ENCODE data around the gene VEPH1. TPM values are rescaled to one million over a fixed set of nuclear protein-coding genes. Genes with fewer than 3 reads are reported as not detected.

The VEPH1 gene
- total RNA-seq, 5 donors from 2014 or later (not counting 1 experiment from before 2014, with no cell fraction given), result 0.33 to 0.67 (median 0.35) TPM; not detected in 2

DNA sequence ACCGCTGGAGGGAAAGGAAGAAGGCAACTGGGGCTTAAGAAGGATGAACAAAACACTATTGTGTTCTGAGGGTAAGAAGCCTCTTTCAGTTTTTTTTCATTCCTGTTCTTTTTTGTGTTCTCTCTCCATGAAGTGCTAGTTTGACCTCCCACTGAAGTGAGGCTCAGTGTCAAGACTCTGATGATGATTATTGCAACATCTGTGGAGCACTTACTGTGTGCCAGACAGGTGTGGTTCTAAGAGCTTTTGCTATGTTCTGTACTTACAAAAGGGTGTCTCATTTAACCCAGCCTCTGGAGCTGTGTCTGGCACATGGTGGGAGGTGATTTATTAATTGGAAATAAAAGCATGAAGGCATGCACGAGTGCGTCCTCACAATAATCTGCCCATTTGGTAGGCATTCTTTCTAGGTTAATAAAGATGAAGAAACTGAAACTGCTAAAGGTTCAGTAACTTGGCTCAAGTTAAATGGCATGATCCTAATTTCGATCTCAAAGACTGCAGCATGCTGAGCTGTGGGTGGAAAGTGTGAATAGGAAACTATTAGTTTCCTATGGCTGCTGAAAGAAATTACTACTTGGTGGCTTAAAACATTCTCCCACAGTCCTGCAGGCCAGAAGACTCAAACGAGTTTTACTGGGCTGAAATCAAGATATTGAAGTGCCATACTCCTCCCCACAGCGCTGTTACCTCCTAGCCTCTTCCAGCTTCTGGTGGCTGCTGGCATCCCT lies 38.5 kb upstream of the VEPH1 start:
- Mint-ChIP-seq H3K4me1 (peaks cover 0 to 2% (median 0%) of the 10 kb centered on the region in 3 donors), H3K27ac (no peak overlapping the region), H3K36me3 (no peaks in the 10 kb centered on the region), H3K9me3 (peaks cover 0 to 4% (median 3%) of the 10 kb centered on the region in 3 donors), H3K4me3 (no peak overlapping the region), H3K27me3 (peaks cover 28 to 36% of the 10 kb centered on the region in 2 donors)
- H3K4me1 ChIP-seq (ENCODE audit: control insufficient read depth in 1 of 2, extremely low read depth in 1 of 2, insufficient read depth in 2 of 2, low read length in 2 of 2), result no peaks in the 10 kb centered on the region
- WGBS (ENCODE audit: insufficient coverage), result 84% methylated on average over 3 of the region's 6 CpGs
- no peak overlapping the region for H3K27ac ChIP-seq (ENCODE audit: low read length)
- peaks cover 0 to 17% of the 10 kb centered on the region in 2 experiments for H3K27me3 ChIP-seq (replicated peaks in 1 of 2; ENCODE audit: control insufficient read depth in 2 of 2, extremely low read depth in 1 of 2, insufficient read depth in 2 of 2, low read length in 1 of 2)
- DNase-seq, result no peak
- no peaks in the 10 kb centered on the region for H3K9me3 ChIP-seq
- no peak for ATAC-seq (replicated peaks in 1 of 4)
- no peaks in the 10 kb centered on the region for H3K36me3 ChIP-seq (ENCODE audit: control insufficient read depth in 2 of 2, extremely low read depth in 1 of 2, insufficient read depth in 1 of 2, low read length in 1 of 2)
- ChIA-PET CTCF (no interaction called here), POLR2A (interaction anchor here in 1 of 2 donors (0.6 kb wide), 1 partner anchor 1305 kb away, joined by 4 read pairs; no protein-coding TSS in a partner anchor)
- no peak overlapping the region for H3K4me3 ChIP-seq (ENCODE audit: control insufficient read depth in 1 of 2, extremely low read depth in 1 of 2, low read length in 1 of 2)

DNA sequence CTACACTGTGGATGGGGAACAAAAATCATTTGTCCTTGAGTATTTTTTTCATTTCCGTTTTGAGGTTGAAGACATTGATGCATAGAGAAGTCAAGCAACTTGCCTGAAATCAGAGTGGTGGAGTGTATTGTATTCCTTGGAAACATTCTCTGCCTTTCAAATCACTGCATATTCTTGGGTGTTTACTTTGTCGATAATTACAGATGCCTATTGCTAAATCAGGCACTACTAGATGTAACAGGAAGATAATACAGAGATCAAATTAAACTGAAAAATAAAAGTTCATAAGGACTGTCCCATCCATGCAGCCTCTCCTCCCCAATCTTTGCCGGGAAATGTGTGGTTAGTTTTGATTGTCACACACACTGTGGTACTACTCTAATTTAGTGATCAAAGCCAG lies 37.4 kb upstream of the VEPH1 start:
- Mint-ChIP-seq H3K27ac (no peak overlapping the region), H3K36me3 (no peaks in the 10 kb centered on the region), H3K9me3 (peaks cover 0 to 4% (median 3%) of the 10 kb centered on the region in 3 donors), H3K27me3 (peaks cover 25 to 36% of the 10 kb centered on the region in 2 donors), H3K4me1 (peaks cover 0 to 2% (median 0%) of the 10 kb centered on the region in 3 donors), H3K4me3 (no peak overlapping the region)
- Histone ChIP-seq H3K27me3 (replicated peaks in 1 of 2; ENCODE audit: control insufficient read depth in 2 of 2, extremely low read depth in 1 of 2, insufficient read depth in 2 of 2, low read length in 1 of 2) (peaks cover 0 to 17% of the 10 kb centered on the region in 2 experiments), H3K9me3 (no peaks in the 10 kb centered on the region), H3K4me1 (ENCODE audit: control insufficient read depth in 1 of 2, extremely low read depth in 1 of 2, insufficient read depth in 2 of 2, low read length in 2 of 2) (no peaks in the 10 kb centered on the region), H3K27ac (ENCODE audit: low read length) (no peak overlapping the region), H3K4me3 (ENCODE audit: control insufficient read depth in 1 of 2, extremely low read depth in 1 of 2, low read length in 1 of 2) (no peak overlapping the region), H3K36me3 (ENCODE audit: control insufficient read depth in 2 of 2, extremely low read depth in 1 of 2, insufficient read depth in 1 of 2, low read length in 1 of 2) (no peaks in the 10 kb centered on the region)
- DNase-seq (no peak), ATAC-seq (replicated peaks in 1 of 4) (no peak)
- WGBS (ENCODE audit: insufficient coverage), result no CpG with 5 or more reads among the region's 3 CpGs
- POLR2A ChIA-PET, result no interaction called here
- CTCF ChIA-PET, result no interaction called here

DNA sequence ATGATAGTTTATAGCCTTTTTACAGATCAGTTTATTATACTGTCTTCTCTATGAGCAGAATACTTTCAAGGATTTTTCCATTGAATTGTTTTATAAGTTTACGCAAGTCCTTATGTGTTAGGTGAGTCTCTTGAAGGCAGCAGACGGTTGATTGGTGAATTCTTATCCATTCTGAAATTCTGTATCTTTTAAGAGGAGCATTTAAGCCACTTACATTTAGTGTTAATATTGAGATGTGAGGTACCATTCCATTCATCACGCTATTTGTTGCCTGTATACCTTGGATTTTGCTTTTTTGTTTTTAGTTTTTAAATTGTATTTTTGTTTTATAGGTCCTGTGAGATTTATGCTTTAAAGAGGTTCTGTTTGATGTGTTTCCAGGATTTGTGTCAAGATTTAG lies 32.5 kb upstream of the VEPH1 start:
- Histone ChIP-seq H3K4me3 (ENCODE audit: control insufficient read depth in 1 of 2, extremely low read depth in 1 of 2, low read length in 1 of 2) (no peak overlapping the region), H3K27me3 (replicated peaks in 1 of 2; ENCODE audit: control insufficient read depth in 2 of 2, extremely low read depth in 1 of 2, insufficient read depth in 2 of 2, low read length in 1 of 2) (no peaks in the 10 kb centered on the region), H3K36me3 (ENCODE audit: control insufficient read depth in 2 of 2, extremely low read depth in 1 of 2, insufficient read depth in 1 of 2, low read length in 1 of 2) (no peaks in the 10 kb centered on the region), H3K9me3 (no peaks in the 10 kb centered on the region), H3K27ac (ENCODE audit: low read length) (no peak overlapping the region), H3K4me1 (ENCODE audit: control insufficient read depth in 1 of 2, extremely low read depth in 1 of 2, insufficient read depth in 2 of 2, low read length in 2 of 2) (no peaks in the 10 kb centered on the region)
- ATAC-seq (replicated peaks in 1 of 4) (no peak), DNase-seq (no peak)
- H3K36me3 Mint-ChIP-seq, result no peaks in the 10 kb centered on the region
- H3K4me1 Mint-ChIP-seq, result no peaks in the 10 kb centered on the region
- CTCF ChIA-PET, result no interaction called here
- no peak overlapping the region for H3K27ac Mint-ChIP-seq
- WGBS (ENCODE audit: insufficient coverage), result 94% methylated on average over 2 of the region's 3 CpGs
- no peaks in the 10 kb centered on the region for H3K9me3 Mint-ChIP-seq
- POLR2A ChIA-PET, result no interaction called here
- peaks cover 6 to 20% of the 10 kb centered on the region in 2 donors for H3K27me3 Mint-ChIP-seq
- H3K4me3 Mint-ChIP-seq, result no peak overlapping the region

DNA sequence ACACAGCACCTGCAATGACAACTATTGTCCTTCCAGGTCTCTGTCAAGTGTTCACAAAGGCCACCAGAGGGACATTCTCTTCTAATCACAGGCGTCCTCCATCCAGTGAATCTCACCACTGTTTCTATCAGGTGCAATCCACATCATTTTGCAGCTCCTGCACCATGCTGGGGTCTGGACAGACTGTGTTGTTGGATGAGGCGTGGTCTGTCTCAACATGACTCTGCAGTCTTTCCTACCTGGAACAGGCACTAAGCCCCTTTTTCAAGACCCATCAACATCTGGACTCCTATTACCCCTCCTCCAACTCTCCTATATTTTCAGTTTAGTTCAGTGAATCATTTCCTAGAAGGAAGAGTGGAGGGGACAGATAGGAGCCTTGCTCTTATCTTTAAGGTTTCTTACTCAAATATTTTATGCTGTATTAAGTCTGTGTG lies 31.5 kb upstream of the VEPH1 start:
- H3K9me3 Mint-ChIP-seq, result no peaks in the 10 kb centered on the region
- H3K27me3 Mint-ChIP-seq, result peaks cover 5 to 13% of the 10 kb centered on the region in 2 donors
- CTCF ChIA-PET, result interaction anchor here in 1 of 2 donors (0.5 kb wide), 1 partner anchor 8 kb away, joined by 4 read pairs; no protein-coding TSS in a partner anchor
- Histone ChIP-seq H3K36me3 (ENCODE audit: control insufficient read depth in 2 of 2, extremely low read depth in 1 of 2, insufficient read depth in 1 of 2, low read length in 1 of 2) (no peaks in the 10 kb centered on the region), H3K4me3 (ENCODE audit: control insufficient read depth in 1 of 2, extremely low read depth in 1 of 2, low read length in 1 of 2) (no peak overlapping the region), H3K27me3 (replicated peaks in 1 of 2; ENCODE audit: control insufficient read depth in 2 of 2, extremely low read depth in 1 of 2, insufficient read depth in 2 of 2, low read length in 1 of 2) (no peaks in the 10 kb centered on the region), H3K4me1 (ENCODE audit: control insufficient read depth in 1 of 2, extremely low read depth in 1 of 2, insufficient read depth in 2 of 2, low read length in 2 of 2) (no peaks in the 10 kb centered on the region), H3K27ac (ENCODE audit: low read length) (no peak overlapping the region), H3K9me3 (no peaks in the 10 kb centered on the region)
- no peaks in the 10 kb centered on the region for H3K4me1 Mint-ChIP-seq
- no peak overlapping the region for H3K27ac Mint-ChIP-seq
- no peaks in the 10 kb centered on the region for H3K36me3 Mint-ChIP-seq
- POLR2A ChIA-PET, result no interaction called here
- no peak overlapping the region for H3K4me3 Mint-ChIP-seq
- no peak for DNase-seq
- no CpG with 5 or more reads among the region's 2 CpGs for WGBS (ENCODE audit: insufficient coverage)
- no peak for ATAC-seq (replicated peaks in 1 of 4)

DNA sequence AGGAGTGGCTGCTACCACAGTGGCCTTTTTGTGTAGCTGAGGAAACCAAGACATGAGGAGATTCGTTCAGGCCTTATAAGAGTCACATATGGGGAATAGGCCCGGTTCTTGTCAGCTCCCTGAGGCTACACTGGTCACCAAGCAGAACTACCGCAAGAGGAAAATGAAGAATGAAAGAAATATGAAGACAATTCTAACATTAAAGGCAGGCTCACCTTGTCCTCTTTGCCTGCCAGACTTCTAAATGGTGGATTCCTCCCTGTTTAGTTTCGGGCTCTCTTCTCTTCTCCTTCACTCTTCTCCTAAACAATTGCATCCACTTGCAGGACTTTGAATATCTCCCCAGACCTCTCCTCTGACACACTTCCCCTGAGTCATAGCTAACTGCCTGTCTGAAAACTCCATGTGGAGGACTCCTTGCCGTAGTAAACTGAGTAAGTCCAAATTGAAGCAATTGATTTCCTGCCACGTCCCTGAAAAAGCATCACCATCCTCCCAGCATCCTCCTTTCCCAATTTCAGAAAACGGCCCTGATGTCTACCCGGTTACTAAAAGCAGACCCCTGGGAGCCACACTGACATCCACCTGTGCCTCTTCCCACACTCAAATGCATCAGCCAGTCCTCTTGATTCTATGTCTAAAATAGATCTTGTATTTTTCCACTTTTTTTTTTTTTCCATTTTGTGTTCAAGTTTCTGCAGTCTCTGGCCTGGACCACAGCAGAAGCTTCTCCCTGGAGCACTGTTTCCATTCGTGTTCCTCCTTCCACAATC lies 30.3 kb upstream of the VEPH1 start:
- Histone ChIP-seq H3K9me3 (no peaks in the 10 kb centered on the region), H3K4me3 (ENCODE audit: control insufficient read depth in 1 of 2, extremely low read depth in 1 of 2, low read length in 1 of 2) (no peak overlapping the region), H3K27ac (ENCODE audit: low read length) (no peak overlapping the region), H3K27me3 (replicated peaks in 1 of 2; ENCODE audit: control insufficient read depth in 2 of 2, extremely low read depth in 1 of 2, insufficient read depth in 2 of 2, low read length in 1 of 2) (no peaks in the 10 kb centered on the region), H3K36me3 (ENCODE audit: control insufficient read depth in 2 of 2, extremely low read depth in 1 of 2, insufficient read depth in 1 of 2, low read length in 1 of 2) (no peaks in the 10 kb centered on the region), H3K4me1 (ENCODE audit: control insufficient read depth in 1 of 2, extremely low read depth in 1 of 2, insufficient read depth in 2 of 2, low read length in 2 of 2) (no peaks in the 10 kb centered on the region)
- Mint-ChIP-seq H3K9me3 (no peaks in the 10 kb centered on the region), H3K27me3 (peaks cover 1 to 4% of the 10 kb centered on the region in 2 donors), H3K4me1 (no peaks in the 10 kb centered on the region), H3K27ac (no peak overlapping the region), H3K36me3 (no peaks in the 10 kb centered on the region), H3K4me3 (no peak overlapping the region)
- WGBS (ENCODE audit: insufficient coverage), result 84% methylated on average over 5 of the region's 9 CpGs
- ATAC-seq (replicated peaks in 1 of 4), result no peak
- DNase-seq, result no peak
- ChIA-PET CTCF (interaction anchor here (0.5 to 2.5 kb wide), 6 partner anchors 10 to 86 kb away, joined by 3 to 13 read pairs (median 4); no protein-coding TSS in a partner anchor), POLR2A (no interaction called here)

DNA sequence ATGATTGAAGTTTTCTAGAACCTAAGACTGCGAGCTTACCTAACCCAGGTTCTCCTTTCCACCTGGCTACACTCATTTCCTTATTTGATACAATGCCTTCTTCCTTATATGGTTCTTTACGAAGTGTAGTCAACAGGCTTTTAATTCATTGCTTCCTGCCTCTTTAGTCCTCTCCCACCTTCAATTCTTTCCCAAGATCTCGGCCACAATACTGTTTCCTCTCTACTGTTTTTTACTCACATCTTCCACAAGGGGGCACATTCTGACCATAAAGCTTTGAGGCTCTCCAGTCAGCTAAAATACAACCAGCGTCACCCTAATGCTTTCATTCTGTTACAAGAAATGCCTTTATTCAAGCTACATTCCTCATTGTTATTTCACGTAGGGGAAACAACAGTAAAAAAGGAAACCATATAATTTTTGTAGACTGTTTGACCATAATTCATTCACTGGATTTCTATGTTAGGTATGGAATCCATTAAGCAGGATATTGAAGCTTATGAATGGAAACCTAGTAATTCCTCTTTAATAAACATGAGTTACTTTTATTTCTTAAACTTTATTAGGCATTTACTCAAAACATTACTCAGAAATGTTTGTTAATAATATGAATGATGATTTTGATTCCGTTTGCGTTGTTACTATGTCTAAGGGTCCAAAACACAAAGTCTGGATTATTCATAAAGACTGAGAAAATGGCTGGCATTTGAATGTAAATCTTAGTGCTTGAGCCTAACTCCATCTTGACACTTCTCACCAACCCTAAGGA lies 29.5 kb upstream of the VEPH1 start:
- no peaks in the 10 kb centered on the region for H3K27me3 ChIP-seq (replicated peaks in 1 of 2; ENCODE audit: control insufficient read depth in 2 of 2, extremely low read depth in 1 of 2, insufficient read depth in 2 of 2, low read length in 1 of 2)
- no peaks in the 10 kb centered on the region for H3K9me3 ChIP-seq
- ATAC-seq (replicated peaks in 1 of 4), result no peak
- Mint-ChIP-seq H3K4me1 (no peaks in the 10 kb centered on the region), H3K36me3 (no peaks in the 10 kb centered on the region), H3K27me3 (peaks cover 0 to under 1% of the 10 kb centered on the region in 2 donors), H3K27ac (no peak overlapping the region), H3K9me3 (no peaks in the 10 kb centered on the region), H3K4me3 (no peak overlapping the region)
- H3K36me3 ChIP-seq (ENCODE audit: control insufficient read depth in 2 of 2, extremely low read depth in 1 of 2, insufficient read depth in 1 of 2, low read length in 1 of 2), result no peaks in the 10 kb centered on the region
- CTCF ChIA-PET, result interaction anchor here (0.5 to 2.5 kb wide), 6 partner anchors 9 to 86 kb away, joined by 3 to 13 read pairs (median 4); no protein-coding TSS in a partner anchor
- no peaks in the 10 kb centered on the region for H3K4me1 ChIP-seq (ENCODE audit: control insufficient read depth in 1 of 2, extremely low read depth in 1 of 2, insufficient read depth in 2 of 2, low read length in 2 of 2)
- WGBS (ENCODE audit: insufficient coverage), result 0% methylated on average over 2 of the region's 7 CpGs
- no peak overlapping the region for H3K4me3 ChIP-seq (ENCODE audit: control insufficient read depth in 1 of 2, extremely low read depth in 1 of 2, low read length in 1 of 2)
- POLR2A ChIA-PET, result no interaction called here
- no peak overlapping the region for H3K27ac ChIP-seq (ENCODE audit: low read length)
- peak in 1 of 35 experiments; percentile 30 for DNase-seq
